Measurements from ENCODE around the gene SEMA3A.
"Not testable (repeated sequence)": the region's sequence is repeated elsewhere in the genome, so short reads cannot be mapped to it uniquely, and the experiment has no call there.

The SEMA3A gene

DNA sequence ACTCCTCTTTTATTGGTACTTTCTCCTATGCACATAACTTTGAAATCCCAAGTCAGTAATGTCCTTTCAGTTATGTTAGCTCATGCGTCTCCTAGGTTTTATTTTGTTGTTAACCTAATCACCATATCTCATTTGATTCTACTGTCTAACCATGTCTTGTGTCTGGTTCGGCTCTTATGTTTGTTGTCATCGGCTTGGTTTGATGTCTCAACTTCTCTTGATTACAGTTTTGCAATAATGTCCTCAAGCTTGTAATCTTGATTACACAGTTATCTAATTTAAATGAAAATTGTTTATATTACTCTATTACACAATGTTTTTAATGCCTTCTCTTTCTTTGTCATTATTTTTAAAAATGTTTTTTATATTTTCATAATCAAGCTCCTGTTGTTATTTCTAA, 35.9 kb upstream of the SEMA3A start:
- no peak for TF ChIP-seq ZFX (IDR thresholded peaks at IDR 0.05; ENCODE audit: borderline replicate concordance)
- TF ChIP-seq, protein P1, sequence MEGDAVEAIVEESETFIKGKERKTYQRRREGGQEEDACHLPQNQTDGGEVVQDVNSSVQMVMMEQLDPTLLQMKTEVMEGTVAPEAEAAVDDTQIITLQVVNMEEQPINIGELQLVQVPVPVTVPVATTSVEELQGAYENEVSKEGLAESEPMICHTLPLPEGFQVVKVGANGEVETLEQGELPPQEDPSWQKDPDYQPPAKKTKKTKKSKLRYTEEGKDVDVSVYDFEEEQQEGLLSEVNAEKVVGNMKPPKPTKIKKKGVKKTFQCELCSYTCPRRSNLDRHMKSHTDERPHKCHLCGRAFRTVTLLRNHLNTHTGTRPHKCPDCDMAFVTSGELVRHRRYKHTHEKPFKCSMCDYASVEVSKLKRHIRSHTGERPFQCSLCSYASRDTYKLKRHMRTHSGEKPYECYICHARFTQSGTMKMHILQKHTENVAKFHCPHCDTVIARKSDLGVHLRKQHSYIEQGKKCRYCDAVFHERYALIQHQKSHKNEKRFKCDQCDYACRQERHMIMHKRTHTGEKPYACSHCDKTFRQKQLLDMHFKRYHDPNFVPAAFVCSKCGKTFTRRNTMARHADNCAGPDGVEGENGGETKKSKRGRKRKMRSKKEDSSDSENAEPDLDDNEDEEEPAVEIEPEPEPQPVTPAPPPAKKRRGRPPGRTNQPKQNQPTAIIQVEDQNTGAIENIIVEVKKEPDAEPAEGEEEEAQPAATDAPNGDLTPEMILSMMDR (IDR thresholded peaks at IDR 0.05), result no peak
- H3K27ac ChIP-seq, result no peak overlapping the region

GRCh38 chr7:84228526-84228925, 33.9 kb upstream of the SEMA3A start:
- no peak overlapping the region for H3K27ac ChIP-seq
- no peak for TF ChIP-seq ZFX (IDR thresholded peaks at IDR 0.05; ENCODE audit: borderline replicate concordance)
- TF ChIP-seq, protein P1 (IDR thresholded peaks at IDR 0.05), result no peak

DNA sequence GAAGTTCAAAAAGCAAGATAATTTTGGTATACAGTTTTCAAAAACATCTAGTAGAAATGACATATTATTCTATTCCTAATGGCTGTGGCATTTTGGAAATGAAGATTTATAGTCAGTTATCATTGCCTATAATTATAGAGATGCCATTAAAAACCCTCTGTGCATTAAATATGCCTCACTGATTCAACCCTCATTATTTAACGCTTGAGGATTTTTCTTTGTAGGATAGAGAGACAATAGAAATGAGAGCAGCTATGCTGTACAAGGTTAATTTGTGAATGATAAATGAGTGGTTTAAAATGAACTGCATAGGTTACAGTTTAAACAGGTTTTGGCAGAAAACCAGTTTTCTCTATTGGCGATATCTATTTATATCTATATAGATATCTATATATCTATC, 32.2 kb upstream of the SEMA3A start:
- TF ChIP-seq, protein P1 (IDR thresholded peaks at IDR 0.05), result no peak
- no peak for TF ChIP-seq ZFX (IDR thresholded peaks at IDR 0.05; ENCODE audit: borderline replicate concordance)
- no peak overlapping the region for H3K27ac ChIP-seq

GRCh38 chr7:84224505-84224904, 29.9 kb upstream of the SEMA3A start:
- no peak overlapping the region for H3K27ac ChIP-seq
- TF ChIP-seq, protein P1 (IDR thresholded peaks at IDR 0.05), result no peak
- no peak for TF ChIP-seq ZFX (IDR thresholded peaks at IDR 0.05; ENCODE audit: borderline replicate concordance)

DNA sequence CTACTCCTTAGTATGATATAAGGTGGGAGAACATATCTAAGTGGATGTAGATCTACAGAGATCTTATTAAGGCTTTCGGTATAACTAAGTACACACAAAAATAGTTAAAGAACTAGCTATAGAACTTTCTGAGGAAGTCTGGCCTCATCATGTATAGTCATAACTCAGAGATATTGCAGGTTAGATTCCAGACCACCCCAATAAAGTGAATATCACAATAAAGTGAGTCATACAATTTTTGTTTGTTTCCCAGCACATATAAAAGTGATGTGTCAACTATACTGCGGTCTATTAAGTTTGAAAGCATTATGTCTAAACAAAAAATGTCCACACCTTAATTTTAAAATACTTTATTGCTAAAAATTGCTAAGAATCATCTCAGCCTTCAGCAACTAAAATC, 24.7 kb upstream of the SEMA3A start:
- TF ChIP-seq, protein P1 (IDR thresholded peaks at IDR 0.05), result no peak
- TF ChIP-seq ZFX (IDR thresholded peaks at IDR 0.05; ENCODE audit: borderline replicate concordance), result no peak
- no peak overlapping the region for H3K27ac ChIP-seq

GRCh38 chr7:84218681-84219080, 24.1 kb upstream of the SEMA3A start:
- no peak overlapping the region for H3K27ac ChIP-seq
- no peak for TF ChIP-seq ZFX (IDR thresholded peaks at IDR 0.05; ENCODE audit: borderline replicate concordance)
- TF ChIP-seq, protein P1 (IDR thresholded peaks at IDR 0.05), result no peak

DNA sequence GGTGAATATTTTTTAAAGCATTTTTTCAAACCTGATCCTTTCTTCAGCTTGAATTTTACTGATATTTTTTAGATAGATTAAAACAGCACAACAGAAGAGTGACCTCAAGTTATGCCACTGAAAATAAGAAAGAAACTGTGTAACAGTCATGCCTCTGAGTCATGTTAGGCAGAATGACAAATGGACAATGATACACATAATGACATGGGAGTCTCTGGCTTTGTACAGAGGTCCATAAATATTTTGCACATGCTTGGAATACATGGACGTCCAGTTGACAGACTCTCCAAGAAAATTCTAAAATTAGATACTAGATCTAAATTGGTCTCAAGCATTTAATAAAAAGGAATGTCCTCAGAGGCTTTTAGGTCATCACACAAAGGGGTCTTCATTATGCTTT, 21.9 kb upstream of the SEMA3A start:
- TF ChIP-seq ZFX (IDR thresholded peaks at IDR 0.05; ENCODE audit: borderline replicate concordance), result no peak
- TF ChIP-seq, protein P1 (IDR thresholded peaks at IDR 0.05), result no peak
- no peak overlapping the region for H3K27ac ChIP-seq

DNA sequence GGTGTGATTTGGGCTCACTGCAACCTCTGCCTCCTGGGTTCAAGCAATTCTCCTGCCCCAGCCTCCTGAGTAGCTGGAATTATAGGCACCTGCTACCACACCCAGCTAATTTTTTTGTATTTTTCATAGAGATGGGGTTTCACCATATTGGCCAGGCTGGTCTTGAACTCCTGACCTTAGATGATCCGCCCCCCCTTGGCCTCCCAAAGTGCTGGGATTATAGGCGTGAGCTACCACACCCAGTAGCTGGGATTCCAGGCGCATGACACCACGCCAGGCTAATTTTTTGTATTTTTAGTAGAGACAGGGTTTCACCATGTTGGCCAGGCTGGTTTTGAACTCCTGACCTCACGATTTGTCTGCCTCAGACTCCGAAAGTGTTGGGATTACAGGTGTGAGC, 20.2 kb upstream of the SEMA3A start:
- not testable (repeated sequence) for H3K27ac ChIP-seq

All from 22Rv1 (cell line).